SKM-1 treated with dmso at 0.1 percent for 144 hours (cell line): ENCODE measurements around the gene BICRA.
"Not testable (repeated sequence)": the region's sequence is repeated elsewhere in the genome, so short reads cannot be mapped to it uniquely, and the experiment has no call there.

Experiments
- DNase-seq: peaks from one replicate; lab custom pipeline; 2025; ENCODE audit not compliant: unreplicated experiment; lab: John Stamatoyannopoulos, UW

BICRA gene

DNA sequence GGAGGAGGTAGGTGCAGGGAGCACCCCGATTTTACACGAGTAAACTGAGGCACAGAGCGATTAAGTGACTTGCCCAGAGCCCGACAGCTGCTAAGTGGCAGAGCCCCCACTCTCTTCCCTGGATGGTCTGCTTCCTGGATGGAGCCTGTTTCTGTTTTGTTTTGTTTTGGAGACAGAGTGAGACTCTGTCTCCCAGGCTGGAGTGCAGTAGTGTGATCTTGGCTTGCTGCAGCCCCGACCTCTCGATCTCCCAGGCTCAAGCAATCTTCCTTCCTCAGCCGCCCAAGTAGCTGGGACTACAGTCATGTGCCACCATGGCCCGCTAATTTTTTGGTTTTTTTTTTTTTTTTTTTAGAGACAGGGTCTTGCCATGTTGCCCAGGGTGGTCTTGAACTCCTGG lies 17.3 kb downstream of the BICRA start:
- DNase-seq: no peak

GRCh38 chr19:47628078-47628771 lies 19.3 kb downstream of the BICRA start:
- DNase-seq: no peak

DNA sequence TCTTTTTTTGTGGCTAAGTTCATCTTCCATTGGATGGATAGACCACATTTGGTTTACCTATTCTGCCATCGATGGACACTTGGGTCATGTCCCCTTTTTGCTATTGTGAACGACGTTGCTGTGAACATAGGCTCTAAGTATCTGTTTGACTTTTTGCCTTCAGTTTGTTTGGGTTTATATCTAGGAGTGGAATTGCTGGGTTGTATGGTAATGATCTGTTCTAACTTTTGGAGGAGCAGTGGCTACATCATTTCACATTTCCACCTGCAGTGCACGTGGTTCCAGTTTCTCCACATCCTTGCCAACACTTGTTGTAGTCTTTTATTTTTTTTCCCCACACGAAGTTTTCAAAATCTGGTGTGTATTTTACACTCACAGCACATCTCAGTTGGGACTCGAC lies 21.7 kb downstream of the BICRA start:
- no peak for DNase-seq

DNA sequence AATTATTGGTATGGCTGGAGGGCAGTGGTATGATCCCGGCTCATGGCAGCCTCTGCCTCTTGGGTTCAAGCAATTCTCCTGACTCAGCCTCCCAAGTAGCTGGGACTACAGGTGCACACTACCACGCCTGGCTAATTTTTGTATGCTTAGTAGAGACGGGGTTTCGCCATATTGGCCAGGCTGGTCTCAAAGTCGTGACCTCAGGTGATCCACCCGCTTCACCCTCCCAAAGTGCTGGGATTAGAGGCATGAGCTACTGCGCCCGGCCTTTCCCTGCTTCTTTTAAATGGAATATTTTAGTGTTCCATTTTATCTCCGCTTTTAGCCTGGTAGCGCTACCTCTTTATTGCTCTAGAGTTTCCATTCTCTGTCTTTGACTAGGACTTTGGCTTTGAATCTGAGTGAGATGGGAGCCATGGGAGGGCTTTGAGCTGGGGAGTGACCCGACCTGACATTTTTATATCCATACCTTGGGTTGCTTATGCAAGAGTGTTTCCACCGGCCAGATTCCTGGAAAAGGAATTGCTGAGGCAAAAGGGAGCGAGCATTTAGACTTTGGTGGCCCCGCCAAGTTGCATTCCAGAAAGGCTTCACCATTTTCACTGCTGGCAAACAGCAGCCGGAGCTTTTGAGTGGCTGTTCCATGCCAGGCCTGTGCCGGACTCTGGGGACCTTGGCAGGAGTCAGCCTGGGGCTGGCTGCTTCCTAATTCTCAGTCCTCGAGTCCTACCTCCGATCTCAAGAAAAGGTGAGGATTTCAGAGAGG lies 22.9 kb downstream of the BICRA start:
- DNase-seq: no peak

GRCh38 chr19:47633517-47633916 lies 24.6 kb downstream of the BICRA start:
- no peak for DNase-seq

GRCh38 chr19:47633996-47634395 lies 25.1 kb downstream of the BICRA start:
- no peak for DNase-seq

DNA sequence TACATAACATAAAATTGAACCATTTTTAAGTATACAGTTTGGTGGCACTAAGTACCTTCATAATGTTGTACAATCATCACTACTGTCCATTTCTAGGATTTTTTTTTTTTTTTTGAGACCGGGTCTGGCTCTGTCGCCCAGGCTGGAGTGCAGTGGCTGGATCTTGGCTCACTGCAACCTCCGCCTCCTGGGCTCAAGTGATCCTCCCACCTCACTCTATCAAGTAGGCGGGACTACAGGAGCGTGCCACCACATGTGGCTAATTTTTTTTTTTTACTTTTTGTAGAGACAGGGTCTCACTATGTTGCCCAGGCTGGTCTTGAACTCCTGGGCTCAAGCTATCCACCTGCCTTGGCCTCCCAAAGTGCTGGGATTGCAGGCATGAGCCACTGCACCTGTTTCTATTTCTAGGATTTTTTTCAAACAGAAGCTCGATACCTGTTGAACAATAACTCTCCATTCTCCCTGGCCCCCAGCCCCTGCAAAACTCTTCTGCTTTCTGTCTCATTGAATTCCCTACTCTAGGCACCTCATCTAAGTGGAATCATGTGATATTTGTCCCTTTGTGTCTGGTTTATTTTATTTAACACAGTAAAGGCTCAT lies 26.3 kb downstream of the BICRA start:
- DNase-seq: not testable (repeated sequence)

- DNase-seq: no peak
These were observed 28.6 kb downstream of the BICRA start for GRCh38 chr19:47637550-47637949.

GRCh38 chr19:47641891-47642485 lies 33.1 kb downstream of the BICRA start:
- no peak for DNase-seq

DNA sequence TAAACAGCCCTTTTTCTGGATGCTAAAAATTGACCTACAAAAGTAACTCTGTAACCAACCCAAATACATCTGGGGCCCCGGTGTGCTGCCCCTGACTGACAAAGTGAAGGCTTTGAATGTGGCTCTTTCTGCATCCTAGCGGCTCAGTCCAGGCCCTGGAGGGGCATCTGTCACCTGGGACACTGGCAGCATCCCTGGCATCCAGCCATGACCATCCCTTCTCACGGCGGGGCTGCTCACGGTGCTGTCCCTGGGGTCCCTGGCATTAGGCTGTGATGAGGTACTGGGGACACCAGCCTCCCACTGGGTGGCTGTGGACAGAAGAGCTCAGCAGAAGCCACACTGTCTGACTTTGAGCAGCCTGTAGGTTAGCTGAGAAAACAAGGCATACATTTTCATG lies 34.3 kb downstream of the BICRA start:
- no peak for DNase-seq

GRCh38 chr19:47644199-47644598 lies 35.3 kb downstream of the BICRA start:
- DNase-seq: no peak

DNA sequence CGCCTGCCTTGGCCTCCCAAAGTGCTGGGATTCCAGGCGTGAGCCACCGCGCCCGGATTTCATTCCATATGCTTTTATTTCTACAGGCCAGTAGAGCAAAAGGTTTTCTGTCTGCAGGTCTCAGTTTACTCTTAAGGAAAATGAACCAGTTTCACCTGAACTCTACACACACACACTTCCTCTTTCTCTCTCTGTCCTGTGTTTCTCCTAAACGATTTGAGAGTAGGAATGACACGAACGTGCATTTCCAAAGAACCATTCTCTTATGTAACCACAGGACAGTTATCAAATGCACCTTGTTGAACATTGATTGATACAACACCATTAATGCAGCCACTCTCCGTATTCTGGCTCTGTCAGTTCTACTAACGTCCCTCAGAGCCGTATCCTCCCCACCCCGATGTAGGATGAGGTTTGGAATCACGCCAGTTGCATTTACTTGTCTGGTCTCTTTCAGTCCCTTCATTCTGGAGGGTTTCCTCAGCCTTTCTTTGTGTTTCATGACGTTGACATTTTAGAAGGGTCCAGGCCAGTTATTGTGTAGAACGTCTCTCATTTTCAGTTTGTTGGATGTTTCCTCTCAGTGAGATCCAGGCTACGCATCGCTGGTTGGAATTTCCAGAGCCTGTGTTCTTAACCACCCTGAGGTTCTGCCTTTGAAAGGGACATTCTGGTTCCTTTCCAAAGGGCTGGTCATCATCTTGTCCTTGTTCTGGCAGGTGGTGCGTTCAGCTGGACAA lies 36.0 kb downstream of the BICRA start:
- DNase-seq: no peak

- no peak for DNase-seq
These were observed 38.0 kb downstream of the BICRA start for GRCh38 chr19:47646924-47647323.

GRCh38 chr19:47649588-47649987 lies 40.7 kb downstream of the BICRA start:
- no peak for DNase-seq

DNA sequence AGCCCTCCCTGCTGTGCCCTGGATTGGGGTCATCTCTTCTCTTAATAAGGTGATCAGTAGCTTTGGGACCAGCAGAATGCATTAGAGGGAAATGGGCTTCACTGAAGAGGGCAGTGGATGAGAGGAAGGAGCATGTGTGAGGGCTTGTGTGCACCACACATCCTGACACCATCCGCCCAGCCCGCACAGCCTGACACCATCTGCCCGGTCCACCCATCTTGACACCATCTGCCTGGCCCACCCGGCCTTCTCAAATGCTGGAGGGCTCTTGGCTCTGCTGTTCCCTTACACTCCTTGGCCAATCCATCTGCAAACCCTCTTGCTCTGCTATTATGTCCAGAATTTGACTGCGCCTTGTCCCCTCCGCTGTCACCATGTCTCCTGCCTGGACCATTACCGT lies 41.8 kb downstream of the BICRA start:
- no peak for DNase-seq

GRCh38 chr19:47651132-47651531 lies 42.2 kb downstream of the BICRA start:
- DNase-seq: no peak

- no peak for DNase-seq
These were observed 42.8 kb downstream of the BICRA start for GRCh38 chr19:47651691-47652090.

GRCh38 chr19:47652285-47652684 lies 43.4 kb downstream of the BICRA start:
- no peak for DNase-seq

GRCh38 chr19:47653856-47654255 lies 44.9 kb downstream of the BICRA start:
- DNase-seq: no peak

DNA sequence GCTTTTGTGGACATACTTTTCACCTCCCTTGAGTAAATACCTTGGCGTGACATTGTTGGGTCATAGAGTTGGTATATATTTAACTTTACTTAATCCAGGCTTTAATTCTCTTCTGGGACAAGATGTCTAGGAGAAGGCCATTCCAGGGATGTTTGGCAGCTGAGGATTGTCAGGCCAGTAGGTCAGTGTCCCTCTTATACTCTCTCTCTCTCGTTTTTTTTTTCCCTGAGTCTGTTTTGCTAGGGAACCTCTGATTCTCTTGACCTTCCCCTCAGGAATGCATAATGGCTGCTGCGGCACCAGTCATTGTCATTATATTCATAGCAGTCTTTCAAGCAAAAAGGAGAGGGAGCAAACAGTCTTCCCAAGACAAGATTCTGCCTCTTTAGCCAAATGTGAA lies 48.8 kb downstream of the BICRA start:
- DNase-seq: no peak
